T-helper 17 cell (primary cell): ENCODE measurements around the gene HCAR1. TPM values are rescaled to one million over a fixed set of nuclear protein-coding genes. Genes with fewer than 3 reads are reported as not detected.
"Not testable (repeated sequence)": the region's sequence is repeated elsewhere in the genome, so short reads cannot be mapped to it uniquely, and the experiment has no call there.

ENCODE experiments used
- ATAC-seq: fragments of 150-1000 bp; cut with Tn5 transposase; 2 replicates; pipeline ENCODE4 v1.10.0; 2021; ENCODE audit warnings: mild to moderate bottlenecking, moderate library complexity
- DNase-seq, 3 donors: peaks; one replicate each; pipeline versions ENCODE4 v3.0.0 to v3.0.0-alpha.2; 2020 to 2021
- H3K9me3 ChIP-seq: one replicate; pipeline ENCODE4 v1.7.0; 2013; ENCODE audit warnings: low read length, mild to moderate bottlenecking; ENCODE audit not compliant: control insufficient read depth, poor library complexity, severe bottlenecking
- H3K27ac Mint-ChIP-seq: one replicate; pipeline ENCODE4 v1.8.0; 2022; ENCODE audit warnings: mild to moderate bottlenecking, moderate library complexity, mixed read lengths
- H3K27me3 Mint-ChIP-seq: one replicate; pipeline ENCODE4 v1.8.0; 2022; ENCODE audit warnings: mixed read lengths
- H3K36me3 Mint-ChIP-seq: one replicate; pipeline ENCODE4 v1.8.0; 2022; ENCODE audit warnings: low read depth, mixed read lengths
- H3K4me1 Mint-ChIP-seq: one replicate; pipeline ENCODE4 v1.8.0; 2022; ENCODE audit warnings: mild to moderate bottlenecking, mixed read lengths
- H3K4me3 Mint-ChIP-seq: one replicate; pipeline ENCODE4 v1.8.0; 2022; ENCODE audit warnings: mild to moderate bottlenecking, moderate library complexity, mixed read lengths
- total RNA-seq, 4 donors: library from RNA in 2 of 4; stranded (reverse) in 2 of 4; gene quantifications; one replicate each; pipeline ENCODE4 v1.2.3 and lab custom pipeline; 2022 to 2026

HCAR1 gene
- total RNA-seq, 2 donors from 2014 or later: not detected

GRCh38 chr12:122709287-122709686 lies 21.4 kb downstream of the HCAR1 start:
- H3K4me1 Mint-ChIP-seq, ATAC-seq, DNase-seq, H3K27ac Mint-ChIP-seq, H3K4me3 Mint-ChIP-seq, H3K9me3 ChIP-seq, H3K36me3 Mint-ChIP-seq: not testable (repeated sequence)
- peaks cover 13% of the 10 kb centered on the region for H3K27me3 Mint-ChIP-seq

- not testable (repeated sequence) for H3K4me1 Mint-ChIP-seq, H3K36me3 Mint-ChIP-seq, H3K9me3 ChIP-seq, DNase-seq, H3K4me3 Mint-ChIP-seq, ATAC-seq, H3K27ac Mint-ChIP-seq
- H3K27me3 Mint-ChIP-seq: peaks cover 20% of the 10 kb centered on the region
These were observed 26.8 kb downstream of the HCAR1 start for GRCh38 chr12:122703841-122704240.

- ATAC-seq, H3K36me3 Mint-ChIP-seq, H3K4me3 Mint-ChIP-seq, H3K9me3 ChIP-seq, DNase-seq, H3K27ac Mint-ChIP-seq, H3K4me1 Mint-ChIP-seq: not testable (repeated sequence)
- peaks cover 20% of the 10 kb centered on the region for H3K27me3 Mint-ChIP-seq
These were observed 27.6 kb downstream of the HCAR1 start, which contains the start of gene HCAR2 for GRCh38 chr12:122702890-122703611. Gene HCAR2 (minus strand): TSS chr12:122703357. CDS start chr12:122703283, 74 bp downstream.

- not testable (repeated sequence) for H3K4me3 Mint-ChIP-seq, H3K27ac Mint-ChIP-seq, H3K9me3 ChIP-seq, ATAC-seq, H3K36me3 Mint-ChIP-seq, H3K4me1 Mint-ChIP-seq, DNase-seq
- H3K27me3 Mint-ChIP-seq: peaks cover 20% of the 10 kb centered on the region
These were observed 29.2 kb downstream of the HCAR1 start for GRCh38 chr12:122701481-122701880.

- H3K27ac Mint-ChIP-seq, H3K36me3 Mint-ChIP-seq, ATAC-seq, DNase-seq, H3K4me1 Mint-ChIP-seq, H3K4me3 Mint-ChIP-seq, H3K9me3 ChIP-seq: not testable (repeated sequence)
- H3K27me3 Mint-ChIP-seq: peaks cover 17% of the 10 kb centered on the region
These were observed 30.5 kb downstream of the HCAR1 start for GRCh38 chr12:122700038-122700710.

- not testable (repeated sequence) for ATAC-seq, H3K27me3 Mint-ChIP-seq, DNase-seq, H3K36me3 Mint-ChIP-seq, H3K27ac Mint-ChIP-seq, H3K9me3 ChIP-seq, H3K4me1 Mint-ChIP-seq, H3K4me3 Mint-ChIP-seq
These were observed 33.7 kb downstream of the HCAR1 start for GRCh38 chr12:122696922-122697321.

GRCh38 chr12:122691566-122691965 lies 39.1 kb downstream of the HCAR1 start:
- H3K4me1 Mint-ChIP-seq: peaks cover 2% of the 10 kb centered on the region
- DNase-seq (no peak), ATAC-seq (no peak)
- no peaks in the 10 kb centered on the region for H3K27me3 Mint-ChIP-seq
- no peaks in the 10 kb centered on the region for H3K9me3 ChIP-seq
- H3K27ac Mint-ChIP-seq: no peak overlapping the region
- no peak overlapping the region for H3K4me3 Mint-ChIP-seq
- H3K36me3 Mint-ChIP-seq: no peaks in the 10 kb centered on the region

GRCh38 chr12:122688291-122688690 lies 42.4 kb downstream of the HCAR1 start:
- Mint-ChIP-seq H3K27me3 (no peaks in the 10 kb centered on the region), H3K27ac (no peak overlapping the region), H3K36me3 (no peaks in the 10 kb centered on the region), H3K4me3 (no peak overlapping the region), H3K4me1 (peaks cover 4% of the 10 kb centered on the region)
- no peak for ATAC-seq
- no peaks in the 10 kb centered on the region for H3K9me3 ChIP-seq
- no peak for DNase-seq

DNA sequence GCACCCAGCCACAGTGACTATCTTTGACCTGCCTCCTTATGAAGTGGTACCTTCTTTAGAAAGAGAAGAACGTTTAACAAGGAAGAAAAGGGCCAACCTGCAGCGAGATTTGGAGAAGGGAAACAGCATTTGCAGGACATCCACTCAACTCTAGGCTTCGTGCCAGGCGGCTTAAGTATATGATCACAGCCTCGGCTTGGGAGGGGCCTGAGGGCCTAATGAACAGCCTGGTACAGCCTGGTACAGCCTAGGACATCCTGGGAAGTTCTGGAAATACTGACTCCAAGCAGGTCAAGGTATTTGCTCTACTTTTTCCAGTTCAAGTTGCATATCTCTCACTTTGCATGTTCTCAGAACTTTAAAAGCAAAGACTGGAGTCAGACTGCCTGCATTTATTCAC lies 43.6 kb downstream of the HCAR1 start:
- Mint-ChIP-seq H3K27me3 (no peaks in the 10 kb centered on the region), H3K4me3 (no peak overlapping the region), H3K4me1 (peaks cover 4% of the 10 kb centered on the region), H3K27ac (no peak overlapping the region), H3K36me3 (no peaks in the 10 kb centered on the region)
- ATAC-seq (no peak), DNase-seq (no peak)
- H3K9me3 ChIP-seq: no peaks in the 10 kb centered on the region

- no peaks in the 10 kb centered on the region for H3K9me3 ChIP-seq
- no peak overlapping the region for H3K4me3 Mint-ChIP-seq
- H3K27ac Mint-ChIP-seq: no peak overlapping the region
- DNase-seq (no peak), ATAC-seq (no peak)
- no peaks in the 10 kb centered on the region for H3K27me3 Mint-ChIP-seq
- no peaks in the 10 kb centered on the region for H3K36me3 Mint-ChIP-seq
- H3K4me1 Mint-ChIP-seq: peaks cover 2% of the 10 kb centered on the region
These were observed 44.1 kb downstream of the HCAR1 start for GRCh38 chr12:122686538-122686937.

DNA sequence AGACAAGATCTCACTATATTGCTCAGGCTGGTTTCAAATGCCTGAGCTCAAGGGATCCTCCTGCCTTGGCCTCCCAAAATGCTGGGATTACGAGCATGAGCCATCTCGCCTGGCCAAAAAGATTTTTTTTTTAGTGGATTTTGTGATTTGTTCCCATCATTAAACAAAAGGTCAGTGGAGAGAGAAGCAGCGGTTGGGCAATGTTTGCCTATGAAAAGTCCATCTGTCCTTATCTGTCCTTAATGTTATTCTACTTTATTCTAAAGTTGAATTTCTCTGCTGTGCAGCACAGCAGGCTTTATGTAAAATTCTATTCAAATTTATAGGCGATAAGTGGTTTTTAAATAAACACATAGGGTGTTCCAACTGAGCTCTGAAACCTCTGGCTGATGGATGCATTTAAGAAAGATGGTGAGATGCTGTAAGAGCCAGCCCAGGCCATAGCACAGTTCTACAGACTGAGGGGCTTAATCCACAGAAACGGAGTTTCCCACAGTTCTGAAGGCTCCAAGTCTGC lies 46.3 kb downstream of the HCAR1 start:
- Mint-ChIP-seq H3K36me3 (no peaks in the 10 kb centered on the region), H3K4me3 (no peak overlapping the region), H3K4me1 (peaks cover 2% of the 10 kb centered on the region), H3K27me3 (peaks cover under 1% of the 10 kb centered on the region), H3K27ac (no peak overlapping the region)
- ATAC-seq (no peak), DNase-seq (no peak)
- no peaks in the 10 kb centered on the region for H3K9me3 ChIP-seq

DNA sequence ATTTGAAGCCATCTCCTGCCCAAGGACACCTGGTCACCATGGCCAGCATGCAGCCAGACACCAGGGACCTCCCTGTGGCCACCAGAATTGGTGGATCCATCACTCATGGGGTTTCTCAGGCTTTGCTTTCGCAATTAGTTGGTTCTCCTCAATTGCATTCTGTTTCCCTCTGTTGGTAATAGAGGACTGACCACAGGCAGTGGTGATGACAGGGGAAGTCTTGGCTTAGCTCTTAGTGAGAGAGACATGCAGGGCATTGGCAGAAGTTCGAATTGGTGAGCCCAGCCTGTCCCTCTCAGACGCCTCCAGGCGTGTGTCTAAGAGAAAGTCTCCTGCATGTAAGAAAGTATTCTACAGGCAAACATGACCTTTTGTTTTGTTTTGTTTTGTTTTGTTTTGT lies 48.8 kb downstream of the HCAR1 start:
- peaks cover 15% of the 10 kb centered on the region for H3K27me3 Mint-ChIP-seq
- H3K4me3 Mint-ChIP-seq: no peak overlapping the region
- H3K27ac Mint-ChIP-seq: no peak overlapping the region
- ATAC-seq: no peak
- H3K9me3 ChIP-seq: no peaks in the 10 kb centered on the region
- H3K36me3 Mint-ChIP-seq: no peaks in the 10 kb centered on the region
- DNase-seq: no peak
- H3K4me1 Mint-ChIP-seq: peaks cover 2% of the 10 kb centered on the region

GRCh38 chr12:122680989-122681388 lies 49.7 kb downstream of the HCAR1 start:
- not testable (repeated sequence) for H3K4me3 Mint-ChIP-seq, H3K4me1 Mint-ChIP-seq, H3K36me3 Mint-ChIP-seq, H3K9me3 ChIP-seq, H3K27ac Mint-ChIP-seq, DNase-seq, ATAC-seq
- peaks cover 17% of the 10 kb centered on the region for H3K27me3 Mint-ChIP-seq
